Hindlimb muscle (tissue), 1 donor: ENCODE results near the gene TNIK. TPM values are rescaled to one million over a fixed set of nuclear protein-coding genes. Genes with fewer than 3 reads are reported as not detected.
A peak's percentile ranks its signal among the peaks of the same experiment; 100 is the strongest.
"Not testable (repeated sequence)": the region's sequence is repeated elsewhere in the genome, so short reads cannot be mapped to it uniquely, and the experiment has no call there.

Experiments
- DNase-seq: peaks from one replicate; pipeline ENCODE4 v3.0.0-alpha.2; 2013
- polyA plus RNA-seq: library from polyadenylated mRNA; unstranded; fragments of 120-200 nt; gene quantifications from one replicate; pipeline ENCODE4 v1.2.1, GENCODE V29; 2013; ENCODE audit not compliant: insufficient read length

The TNIK gene
- polyA plus RNA-seq, 1 donor: 49.1 TPM

- DNase-seq: no peak
Observed at GRCh38 chr3:171383206-171384018, 76.8 kb downstream of the TNIK start.

GRCh38 chr3:171382347-171382746 is 77.9 kb downstream of the TNIK start:
- not testable (repeated sequence) for DNase-seq

- no peak for DNase-seq
Observed at GRCh38 chr3:171380711-171381425, 79.3 kb downstream of the TNIK start.

GRCh38 chr3:171379961-171380483 is 80.2 kb downstream of the TNIK start:
- no peak for DNase-seq

- no peak for DNase-seq
Observed at GRCh38 chr3:171379281-171379680, 80.9 kb downstream of the TNIK start.

GRCh38 chr3:171378586-171378985 is 81.6 kb downstream of the TNIK start:
- no peak for DNase-seq

- no peak for DNase-seq
Observed at GRCh38 chr3:171377859-171378258, 82.3 kb downstream of the TNIK start.

- no peak for DNase-seq
Observed at GRCh38 chr3:171376596-171376947, 83.6 kb downstream of the TNIK start.

- no peak for DNase-seq
Observed at GRCh38 chr3:171375666-171376595, 84.3 kb downstream of the TNIK start.

- no peak for DNase-seq
Observed at GRCh38 chr3:171374661-171375285, 85.4 kb downstream of the TNIK start.

- DNase-seq: no peak
Observed at GRCh38 chr3:171374260-171374659, 85.9 kb downstream of the TNIK start.

- DNase-seq: no peak
Observed at GRCh38 chr3:171373711-171374110, 86.5 kb downstream of the TNIK start.

- DNase-seq: no peak
Observed at GRCh38 chr3:171372694-171373093, 87.5 kb downstream of the TNIK start.

- DNase-seq: no peak
Observed at GRCh38 chr3:171371354-171371753, 88.9 kb downstream of the TNIK start.

- DNase-seq: no peak
Observed at GRCh38 chr3:171369156-171369555, 91.0 kb downstream of the TNIK start.

GRCh38 chr3:171366738-171367137 is 93.5 kb downstream of the TNIK start:
- not testable (repeated sequence) for DNase-seq

- DNase-seq: no peak
Observed at GRCh38 chr3:171366043-171366442, 94.2 kb downstream of the TNIK start.

GRCh38 chr3:171365489-171365888 is 94.7 kb downstream of the TNIK start:
- peak; percentile 61 for DNase-seq

GRCh38 chr3:171364500-171364899 is 95.7 kb downstream of the TNIK start:
- no peak for DNase-seq

- DNase-seq: no peak
Observed at GRCh38 chr3:171363202-171363601, 97.0 kb downstream of the TNIK start.

- no peak for DNase-seq
Observed at GRCh38 chr3:171362575-171362974, 97.6 kb downstream of the TNIK start.

GRCh38 chr3:171358881-171359198 is 101.4 kb downstream of the TNIK start:
- DNase-seq: no peak
